ENCODE measurements around the gene RMI2.

RMI2 gene

DNA sequence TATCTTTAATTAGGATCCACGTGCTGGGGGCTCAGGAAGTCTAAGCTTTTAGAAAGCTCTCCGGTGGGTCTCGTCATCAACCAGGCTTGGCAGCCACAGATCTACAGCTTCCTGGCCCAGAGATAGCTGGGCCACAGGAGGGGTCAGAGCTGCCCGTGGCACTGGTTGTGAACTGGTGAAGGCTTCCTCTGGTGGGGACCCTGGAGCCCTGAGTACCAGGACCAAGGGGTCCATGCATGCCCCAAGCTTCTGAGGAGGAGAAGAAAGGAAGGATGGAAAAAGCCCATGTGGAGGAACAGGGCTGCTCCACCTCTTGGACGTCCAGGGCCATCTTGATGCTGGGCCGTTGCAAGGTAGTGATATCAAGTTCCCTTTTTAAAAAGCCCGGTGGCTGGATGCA is 13.3 kb downstream of the RMI2 start:
- TF ChIP-seq, protein P1, sequence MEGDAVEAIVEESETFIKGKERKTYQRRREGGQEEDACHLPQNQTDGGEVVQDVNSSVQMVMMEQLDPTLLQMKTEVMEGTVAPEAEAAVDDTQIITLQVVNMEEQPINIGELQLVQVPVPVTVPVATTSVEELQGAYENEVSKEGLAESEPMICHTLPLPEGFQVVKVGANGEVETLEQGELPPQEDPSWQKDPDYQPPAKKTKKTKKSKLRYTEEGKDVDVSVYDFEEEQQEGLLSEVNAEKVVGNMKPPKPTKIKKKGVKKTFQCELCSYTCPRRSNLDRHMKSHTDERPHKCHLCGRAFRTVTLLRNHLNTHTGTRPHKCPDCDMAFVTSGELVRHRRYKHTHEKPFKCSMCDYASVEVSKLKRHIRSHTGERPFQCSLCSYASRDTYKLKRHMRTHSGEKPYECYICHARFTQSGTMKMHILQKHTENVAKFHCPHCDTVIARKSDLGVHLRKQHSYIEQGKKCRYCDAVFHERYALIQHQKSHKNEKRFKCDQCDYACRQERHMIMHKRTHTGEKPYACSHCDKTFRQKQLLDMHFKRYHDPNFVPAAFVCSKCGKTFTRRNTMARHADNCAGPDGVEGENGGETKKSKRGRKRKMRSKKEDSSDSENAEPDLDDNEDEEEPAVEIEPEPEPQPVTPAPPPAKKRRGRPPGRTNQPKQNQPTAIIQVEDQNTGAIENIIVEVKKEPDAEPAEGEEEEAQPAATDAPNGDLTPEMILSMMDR (conservative IDR thresholded peaks at IDR 0.05; ENCODE audit: low read depth) = no peak
- H3K27ac ChIP-seq = peak overlapping the region; percentile 85
- POLR2A ChIA-PET (ENCODE audit: low non-redundant PET) = interaction anchor here (0.5 kb wide), 1 partner anchor 8 kb away, joined by 3 read pairs; no protein-coding TSS in a partner anchor
- CTCF ChIA-PET = interaction anchor here (0.6 to 0.9 kb wide), 3 partner anchors 29 to 225 kb away, joined by 3 read pairs; partner anchors contain the start of gene SOCS1
- DNase-seq (ENCODE audit: low spot score) = no peak

- TF ChIP-seq, protein P1 (conservative IDR thresholded peaks at IDR 0.05; ENCODE audit: low read depth) = no peak
- DNase-seq (ENCODE audit: low spot score) = peak; percentile 80
- ChIA-PET POLR2A (ENCODE audit: low non-redundant PET) (interaction anchor here (0.7 kb wide), 1 partner anchor 103 kb away, joined by 3 read pairs; the partner anchor contains the start of gene SOCS1), CTCF (interaction anchor here (0.9 kb wide), 1 partner anchor 103 kb away, joined by 3 read pairs; the partner anchor contains the start of gene SOCS1)
- H3K27ac ChIP-seq = no peak overlapping the region
Observed at GRCh38 chr16:11359370-11359769, 14.1 kb downstream of the RMI2 start.

DNA sequence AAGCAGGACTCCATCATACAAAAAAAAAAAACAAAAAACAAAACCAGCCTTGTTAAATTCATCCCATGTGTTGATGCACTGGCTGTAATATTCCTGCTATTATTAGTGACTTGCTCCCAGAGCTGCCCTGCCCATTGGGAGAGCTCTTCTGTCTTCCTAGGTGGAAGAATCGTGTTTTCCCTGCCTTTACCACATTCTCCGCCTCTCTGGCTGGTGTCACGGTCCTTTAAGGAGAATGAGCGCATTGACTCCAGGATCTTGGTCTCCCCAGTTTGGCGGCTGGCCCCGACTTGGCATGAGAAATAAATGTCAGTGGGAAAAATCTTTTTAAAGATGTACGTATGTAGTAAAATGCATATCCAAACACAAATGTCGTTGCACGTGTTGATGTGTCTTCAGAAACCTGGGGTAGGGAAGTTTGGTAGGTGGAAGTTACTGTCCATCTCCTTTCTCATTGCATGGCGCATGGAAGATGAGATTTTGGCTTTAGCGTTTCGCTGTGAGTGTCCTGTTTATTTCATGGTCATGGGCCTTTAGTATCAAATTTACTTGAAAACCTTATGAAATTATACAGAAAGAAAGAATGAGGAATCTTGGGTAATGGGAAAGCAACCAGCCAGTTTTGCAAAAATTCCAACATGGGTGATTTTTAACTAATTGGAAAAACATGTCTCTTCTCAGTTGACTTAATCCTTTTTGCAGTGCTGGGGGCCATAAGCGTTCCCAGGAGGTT is 15.5 kb downstream of the RMI2 start:
- ChIA-PET POLR2A (ENCODE audit: low non-redundant PET) (no interaction called here), CTCF (no interaction called here)
- TF ChIP-seq, protein P1 (conservative IDR thresholded peaks at IDR 0.05; ENCODE audit: low read depth) = no peak
- no peak for DNase-seq (ENCODE audit: low spot score)
- H3K27ac ChIP-seq = no peak overlapping the region

DNA sequence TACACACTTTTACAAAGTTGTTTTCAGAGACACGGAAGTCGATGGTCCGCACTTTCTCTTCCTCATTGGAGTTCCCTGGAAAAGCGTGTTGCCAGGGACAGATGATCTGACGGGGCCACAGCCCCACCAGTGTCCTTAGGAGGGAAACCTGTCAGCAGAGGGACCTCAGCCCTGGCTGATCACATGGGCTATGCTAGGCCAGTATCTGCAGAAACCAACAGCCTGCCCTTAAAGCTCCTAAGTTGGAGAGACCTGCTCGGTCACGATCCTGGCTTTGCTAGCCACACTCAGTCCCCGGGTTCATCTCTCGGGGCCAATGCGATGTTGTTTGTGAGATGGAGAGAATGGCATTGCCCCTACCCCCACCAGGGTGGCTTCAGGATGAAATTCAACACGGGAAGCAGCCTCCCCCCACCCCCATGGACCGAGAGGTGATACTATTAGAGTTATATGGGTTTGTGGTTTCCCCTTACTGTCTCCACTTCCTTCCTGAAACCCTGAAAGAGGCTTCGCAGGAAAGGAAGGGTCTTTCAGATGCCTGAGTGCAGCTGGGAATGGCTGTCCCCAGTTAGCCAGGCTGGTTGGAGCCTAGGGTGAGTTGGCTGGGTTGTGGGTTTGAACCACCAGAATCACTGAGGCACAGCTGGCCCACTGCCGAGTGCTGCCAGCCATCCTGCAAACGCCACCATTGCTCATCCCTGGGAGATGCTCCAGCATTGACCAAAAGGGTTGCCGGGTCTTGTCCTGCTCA is 16.6 kb downstream of the RMI2 start:
- ChIA-PET CTCF (no interaction called here), POLR2A (ENCODE audit: low non-redundant PET) (interaction anchor here (0.6 kb wide), 1 partner anchor 227 kb away, joined by 5 read pairs; no protein-coding TSS in a partner anchor)
- H3K27ac ChIP-seq = no peak overlapping the region
- TF ChIP-seq, protein P1 (conservative IDR thresholded peaks at IDR 0.05; ENCODE audit: low read depth) = no peak
- no peak for DNase-seq (ENCODE audit: low spot score)

DNA sequence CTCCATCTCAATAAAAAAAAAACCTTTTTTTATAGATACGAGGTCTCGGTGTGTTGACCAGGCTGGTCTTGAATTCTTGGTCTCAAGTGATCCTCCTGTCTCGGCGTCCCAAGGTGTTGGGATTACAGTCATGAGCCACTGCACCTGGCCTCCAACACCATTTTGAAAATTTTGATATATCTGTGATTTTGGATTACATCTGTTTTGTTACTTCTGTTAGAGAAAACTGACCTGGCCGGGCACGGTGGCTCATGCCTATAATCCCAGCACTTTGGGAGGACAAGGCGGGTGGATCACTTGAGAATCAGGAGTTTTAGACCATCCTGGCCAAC is 18.6 kb downstream of the RMI2 start:
- H3K27ac ChIP-seq = peak overlapping the region; percentile 29
- ChIA-PET CTCF (interaction anchor here (0.7 kb wide), 1 partner anchor 47 kb away, joined by 4 read pairs; no protein-coding TSS in a partner anchor), POLR2A (ENCODE audit: low non-redundant PET) (no interaction called here)
- TF ChIP-seq, protein P1 (conservative IDR thresholded peaks at IDR 0.05; ENCODE audit: low read depth) = no peak
- no peak for DNase-seq (ENCODE audit: low spot score)

DNA sequence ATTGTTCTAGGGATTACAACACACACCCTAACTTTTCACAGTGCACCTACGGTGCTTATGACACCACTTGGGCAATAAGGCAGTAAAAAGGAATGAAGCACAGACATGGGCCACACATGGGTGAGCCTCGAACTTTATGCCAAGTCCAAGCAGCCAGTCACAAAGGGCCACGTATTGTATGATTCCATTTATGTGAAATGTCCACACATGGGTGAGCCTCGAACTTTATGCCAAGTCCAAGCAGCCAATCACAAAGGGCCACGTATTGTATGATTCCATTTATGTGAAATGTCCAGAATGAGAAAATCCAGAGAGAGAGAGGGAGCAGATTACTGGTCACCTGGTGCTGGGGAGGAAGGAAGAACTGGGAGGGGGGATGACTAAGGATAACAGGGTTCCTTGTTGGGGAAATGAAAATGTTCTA is 22.2 kb downstream of the RMI2 start:
- POLR2A ChIA-PET (ENCODE audit: low non-redundant PET) = no interaction called here

More for the DNA sequence above, 22.2 kb downstream of the RMI2 start:
- DNase-seq (ENCODE audit: low spot score) = no peak
- CTCF ChIA-PET = interaction anchor here (0.6 kb wide), 1 partner anchor 384 kb away, joined by 3 read pairs; no protein-coding TSS in a partner anchor
- H3K27ac ChIP-seq = no peak overlapping the region
- TF ChIP-seq, protein P1 (conservative IDR thresholded peaks at IDR 0.05; ENCODE audit: low read depth) = no peak

Measured in RWPE1 (cell line).